Bone marrow (tissue), 2 donors: ENCODE data around the gene KCTD12.
A peak's percentile ranks its signal among the peaks of the same experiment; 100 is the strongest.

Experiments
- DNase-seq, 2 donors: peaks; one replicate each; lab custom pipeline; 2025; lab: John Stamatoyannopoulos, UW

KCTD12 gene

GRCh38 chr13:76887076-76887563, 915 bp upstream of the KCTD12 start:
- DNase-seq: no peak

GRCh38 chr13:76886005-76886291, 257 bp downstream of the KCTD12 start:
- peak in 1 of 2 donors; percentile 87 for DNase-seq

DNA sequence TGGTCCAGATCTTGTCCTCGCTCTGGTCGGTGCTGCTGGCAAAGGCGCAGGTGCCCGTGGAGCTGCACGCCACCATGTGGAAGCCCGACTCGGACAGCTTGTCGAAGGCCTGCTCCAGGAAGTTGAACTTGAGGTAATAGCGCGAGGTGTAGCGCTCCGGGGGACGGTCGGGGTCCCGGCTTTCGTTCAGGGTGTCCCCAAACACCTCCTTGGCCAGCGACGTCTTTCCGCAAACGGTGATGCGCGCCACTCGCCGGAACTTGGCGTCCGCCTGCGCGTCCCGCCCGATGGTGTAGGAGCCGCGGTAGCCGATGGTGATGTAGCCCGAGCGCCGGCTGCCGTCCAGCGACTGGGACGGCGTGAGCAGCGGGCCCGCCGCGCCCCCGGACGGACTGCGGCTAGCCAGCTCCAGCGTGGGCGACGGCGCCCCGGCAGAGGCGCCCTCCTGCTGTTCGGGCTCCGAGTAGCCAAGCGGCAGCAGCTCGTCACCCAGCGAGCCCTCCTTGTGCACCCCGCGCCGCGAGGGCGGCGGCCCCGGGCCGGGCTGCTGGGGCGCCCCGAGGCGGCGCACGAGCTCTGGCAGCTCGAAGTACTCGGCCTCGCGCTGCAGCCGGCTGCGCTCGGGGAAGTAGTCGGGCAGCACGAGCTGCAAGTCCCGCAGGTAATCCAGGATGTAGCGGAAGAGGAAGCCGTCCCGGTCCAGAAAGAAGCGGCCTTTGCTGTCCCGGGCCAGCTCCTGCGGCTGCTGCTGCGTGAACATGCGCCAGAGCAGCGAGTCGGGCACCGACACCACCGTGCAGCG, 801 bp downstream of the KCTD12 start:
- peak in 1 of 2 donors; percentile 81 for DNase-seq

- no peak for DNase-seq
These were observed 1.4 kb downstream of the KCTD12 start for GRCh38 chr13:76884907-76885202.

DNA sequence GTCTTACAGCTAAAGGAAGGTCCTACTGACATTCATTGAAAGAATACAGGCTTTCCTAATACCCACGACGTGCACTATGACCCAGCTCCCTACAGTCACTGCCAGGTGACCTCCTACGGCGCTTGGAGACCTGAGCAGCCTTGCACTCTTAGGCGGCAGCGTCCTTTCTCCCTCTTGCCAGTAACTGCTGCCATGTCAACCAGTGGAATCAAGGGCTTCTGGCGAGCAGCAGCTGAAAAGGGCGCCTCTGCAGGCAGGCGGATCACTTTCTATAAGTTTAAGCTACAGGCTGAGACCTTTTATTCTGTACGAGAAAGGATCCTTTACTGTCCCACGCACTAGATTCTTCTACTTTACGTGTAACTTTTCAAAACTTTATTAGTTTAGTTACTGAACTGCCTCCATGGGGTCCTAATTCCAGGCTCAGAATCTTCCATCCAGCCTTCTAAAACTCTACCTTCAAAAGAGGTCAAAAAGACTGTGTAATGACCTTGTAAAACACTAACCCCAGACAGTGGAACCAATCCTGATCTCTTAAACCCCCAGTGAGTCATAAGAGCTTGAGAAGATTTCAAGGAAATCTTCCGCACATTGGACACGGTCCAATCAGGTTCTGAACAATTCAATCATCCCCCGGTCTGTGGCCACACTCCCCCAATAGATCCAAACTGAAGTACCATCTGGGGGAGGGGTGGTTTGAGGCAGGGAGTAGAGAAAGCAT, 1.9 kb downstream of the KCTD12 start:
- no peak for DNase-seq

GRCh38 chr13:76883236-76883635, 3.0 kb downstream of the KCTD12 start:
- DNase-seq: no peak

- no peak for DNase-seq
These were observed 3.8 kb downstream of the KCTD12 start for GRCh38 chr13:76882431-76882830.

GRCh38 chr13:76879883-76880270, 6.3 kb downstream of the KCTD12 start:
- DNase-seq: no peak

DNA sequence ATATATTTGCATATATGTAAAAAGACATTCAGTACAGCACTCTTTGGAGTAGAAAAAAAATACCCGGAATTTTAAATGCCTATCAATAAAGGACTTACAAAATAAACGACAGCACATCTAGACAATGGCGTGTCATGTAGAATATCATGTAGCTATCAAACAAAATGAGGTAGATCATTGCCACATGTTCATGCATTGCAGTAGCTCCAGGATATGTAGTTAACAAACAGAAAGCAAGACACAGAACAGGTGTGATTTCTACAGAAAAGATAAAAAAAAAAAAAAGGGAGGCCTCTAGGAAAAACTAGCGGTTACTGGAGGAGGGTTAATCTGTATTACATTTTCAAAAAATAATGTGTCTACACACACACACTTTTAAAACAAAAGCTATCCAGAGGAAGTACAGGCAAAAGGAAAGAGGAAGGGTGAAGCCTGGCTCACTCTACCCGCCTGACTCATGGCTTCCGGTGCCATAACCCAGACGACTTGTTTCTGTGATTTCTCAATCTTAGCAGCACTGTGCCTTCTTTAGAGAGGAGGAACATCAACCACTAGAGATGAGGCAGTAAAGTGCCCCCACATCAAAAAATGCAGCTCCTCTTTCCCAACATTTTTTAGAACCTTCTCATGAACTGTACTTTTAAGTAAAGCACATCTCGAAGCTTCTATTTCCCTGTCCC, 6.9 kb downstream of the KCTD12 start:
- DNase-seq: peak in 1 of 2 donors; percentile 91

- DNase-seq: no peak
These were observed 8.2 kb downstream of the KCTD12 start for GRCh38 chr13:76878043-76878442.

DNA sequence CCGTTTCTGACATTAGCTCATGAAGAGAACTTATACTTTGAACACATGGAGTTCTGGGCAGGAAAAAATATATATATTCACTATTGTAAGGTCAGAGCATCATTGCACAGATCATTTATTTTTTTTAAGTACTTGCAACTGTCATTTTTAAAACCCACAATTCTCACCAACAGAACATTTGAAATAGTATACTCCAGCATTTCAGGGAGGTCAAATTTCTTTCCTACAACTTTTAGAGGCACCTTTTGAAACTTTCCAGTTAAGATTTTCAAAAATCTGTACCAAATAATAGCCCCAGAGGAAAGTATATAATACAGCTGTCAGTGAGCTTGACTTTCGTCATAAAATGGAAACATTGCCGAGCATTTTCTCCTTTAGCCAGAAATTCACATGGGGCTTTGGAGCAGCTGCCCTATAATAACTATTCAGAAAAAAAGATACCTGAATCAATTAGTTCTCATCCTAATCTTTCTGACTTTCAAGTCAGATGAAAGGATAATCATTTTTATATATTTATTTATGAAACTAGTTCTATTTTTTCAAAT, 10.9 kb downstream of the KCTD12 start:
- DNase-seq: no peak

- DNase-seq: no peak
These were observed 11.7 kb downstream of the KCTD12 start for GRCh38 chr13:76874479-76874878.

DNA sequence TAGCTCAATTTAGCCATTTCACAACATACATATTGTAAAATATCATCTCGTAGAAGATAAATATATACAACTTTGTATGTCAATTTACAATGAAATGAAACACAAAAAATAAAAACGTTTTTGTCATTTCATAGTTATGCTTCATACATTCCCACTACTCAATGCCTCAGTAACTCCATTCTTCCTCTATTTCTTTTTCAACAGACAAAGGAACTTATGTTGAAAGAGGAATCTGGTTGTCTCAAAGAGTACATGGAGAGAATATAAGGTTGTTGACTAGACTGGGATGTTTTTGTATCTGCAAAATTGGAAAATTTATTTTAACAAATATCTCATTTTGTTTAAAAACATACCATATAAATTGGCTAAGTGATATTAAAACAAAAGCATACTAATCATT, 12.8 kb downstream of the KCTD12 start:
- no peak for DNase-seq

- no peak for DNase-seq
These were observed 13.5 kb downstream of the KCTD12 start for GRCh38 chr13:76872675-76873074.

DNA sequence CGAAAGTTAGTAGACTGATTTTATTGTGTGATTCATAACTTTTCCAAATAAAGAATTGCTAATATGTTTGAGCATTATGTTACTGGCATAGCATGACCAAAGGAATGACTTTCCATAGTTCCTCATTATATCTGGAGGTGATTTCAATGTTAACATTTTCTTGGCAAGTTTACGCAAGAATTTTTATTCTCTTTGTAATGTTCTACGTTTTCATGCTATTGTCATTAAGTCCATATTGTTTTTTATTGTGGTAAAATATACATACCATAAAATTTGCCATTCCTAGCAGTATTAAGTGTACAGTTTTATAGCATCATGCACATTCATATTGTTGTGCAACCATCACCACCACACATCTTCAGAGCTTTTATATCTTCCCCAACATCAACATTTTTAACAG, 14.8 kb downstream of the KCTD12 start:
- DNase-seq: no peak

DNA sequence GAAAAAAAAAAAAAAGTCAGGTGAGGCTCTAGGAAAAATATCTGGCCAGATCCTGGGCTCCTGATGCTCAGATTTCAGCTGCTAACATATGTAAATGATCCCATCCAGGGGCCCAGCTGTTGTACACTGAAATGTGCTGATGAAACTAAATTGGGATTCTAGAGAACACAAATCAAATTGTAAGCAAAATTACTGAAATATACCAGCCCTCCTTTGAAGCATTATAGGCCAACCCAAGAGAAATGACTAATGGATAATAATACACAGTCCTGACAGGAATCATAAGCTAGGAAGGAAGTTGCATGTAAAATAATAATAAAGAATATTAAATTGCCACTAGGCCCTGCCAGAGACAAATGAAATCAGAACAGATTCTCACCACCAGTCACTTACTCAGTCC, 17.8 kb downstream of the KCTD12 start:
- DNase-seq: no peak

GRCh38 chr13:76865996-76866503, 20.2 kb downstream of the KCTD12 start:
- no peak for DNase-seq

GRCh38 chr13:76865109-76865508, 21.1 kb downstream of the KCTD12 start:
- DNase-seq: no peak

- DNase-seq: no peak
These were observed 21.9 kb downstream of the KCTD12 start for GRCh38 chr13:76864259-76864658.

- no peak for DNase-seq
These were observed 23.2 kb downstream of the KCTD12 start for GRCh38 chr13:76863022-76863421.

GRCh38 chr13:76861859-76862258, 24.3 kb downstream of the KCTD12 start:
- no peak for DNase-seq

DNA sequence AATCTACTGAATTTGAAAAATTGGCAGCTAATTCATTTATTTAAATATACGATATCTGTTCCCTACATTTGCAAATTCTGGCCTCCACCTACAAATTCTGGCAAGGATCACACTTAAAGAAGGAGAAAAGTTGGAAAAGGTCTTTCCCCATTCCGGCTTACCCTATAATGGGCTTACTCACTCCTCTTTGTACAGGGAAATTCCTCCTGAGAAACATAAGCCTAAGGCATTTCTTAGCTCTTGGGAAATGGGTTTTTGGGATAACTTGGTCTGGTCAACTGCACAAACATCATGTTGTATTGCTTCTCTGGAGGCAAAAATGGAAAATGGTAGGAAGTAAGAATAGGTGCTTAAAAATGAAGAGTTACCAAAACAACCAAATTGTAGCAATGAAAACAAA, 25.5 kb downstream of the KCTD12 start:
- DNase-seq: no peak

DNA sequence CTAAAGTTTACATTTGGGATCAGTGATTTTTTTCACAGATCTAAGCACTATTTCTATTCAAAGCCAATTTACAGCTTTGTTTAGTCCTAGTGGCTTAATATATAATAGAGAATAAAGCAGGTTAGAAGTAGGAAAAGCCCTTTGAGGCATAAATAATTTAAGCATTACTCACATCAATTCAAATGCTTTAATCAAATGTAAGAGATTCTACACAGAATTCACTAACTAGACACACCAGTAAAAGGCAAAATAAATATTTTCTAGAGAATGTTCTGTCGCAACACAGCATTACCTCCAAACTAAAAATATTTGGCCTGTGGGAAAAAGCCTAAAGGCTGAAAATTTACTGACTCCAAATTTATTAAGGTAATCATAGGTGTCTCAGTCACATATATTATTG, 31.3 kb downstream of the KCTD12 start:
- no peak for DNase-seq
